GM18526 (cell line): ENCODE measurements around the gene HEATR5B.

Experiments used
- POLR2A ChIP-seq: IDR thresholded peaks from 3 replicates; pipeline ENCODE4 v1.6.1; 2011; ENCODE audit not compliant: insufficient read length; ENCODE audit errors: extremely low read depth

HEATR5B gene

DNA sequence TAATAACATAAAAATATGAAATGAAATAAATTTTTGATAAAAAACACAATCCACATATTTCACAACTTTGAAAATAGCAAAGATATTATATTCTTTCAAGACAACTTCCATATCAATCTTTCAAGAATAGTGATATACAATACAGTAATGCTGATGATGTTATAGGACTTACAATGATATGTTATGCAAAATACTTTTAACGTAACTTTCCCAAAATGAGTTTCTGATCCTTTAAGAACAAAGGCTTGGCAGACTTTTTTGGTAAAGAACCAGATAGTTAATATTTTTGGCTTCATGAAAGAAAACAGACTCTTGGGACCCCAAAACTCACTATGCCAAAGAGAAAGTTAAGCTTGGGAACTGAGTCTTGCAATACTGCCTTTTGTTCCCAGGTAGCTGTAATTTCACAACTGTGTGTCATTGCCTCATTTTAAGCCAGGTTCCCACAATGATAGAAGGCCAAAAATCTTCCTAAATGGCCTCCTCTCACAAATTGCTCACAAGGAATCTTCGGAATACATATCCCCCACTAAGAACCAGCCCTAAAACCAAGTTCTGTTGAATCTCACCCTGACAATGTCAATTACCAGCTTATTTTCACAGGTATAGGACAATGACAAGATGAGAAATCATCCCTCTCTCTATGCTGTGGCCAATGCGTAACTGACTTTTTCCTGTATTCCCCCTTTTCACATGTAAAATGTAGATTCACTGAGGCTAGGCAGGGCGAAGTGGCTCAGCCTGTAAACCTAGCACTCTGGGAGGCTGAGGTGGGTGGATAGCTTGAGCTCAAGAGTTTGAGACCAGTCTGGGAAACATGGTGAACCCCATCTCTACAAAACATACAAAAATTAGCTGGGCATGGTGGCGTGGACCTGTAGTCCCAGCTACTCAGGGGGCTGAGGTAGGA, 63.0 kb downstream of the HEATR5B start:
- TF ChIP-seq POLR2A: no peak

DNA sequence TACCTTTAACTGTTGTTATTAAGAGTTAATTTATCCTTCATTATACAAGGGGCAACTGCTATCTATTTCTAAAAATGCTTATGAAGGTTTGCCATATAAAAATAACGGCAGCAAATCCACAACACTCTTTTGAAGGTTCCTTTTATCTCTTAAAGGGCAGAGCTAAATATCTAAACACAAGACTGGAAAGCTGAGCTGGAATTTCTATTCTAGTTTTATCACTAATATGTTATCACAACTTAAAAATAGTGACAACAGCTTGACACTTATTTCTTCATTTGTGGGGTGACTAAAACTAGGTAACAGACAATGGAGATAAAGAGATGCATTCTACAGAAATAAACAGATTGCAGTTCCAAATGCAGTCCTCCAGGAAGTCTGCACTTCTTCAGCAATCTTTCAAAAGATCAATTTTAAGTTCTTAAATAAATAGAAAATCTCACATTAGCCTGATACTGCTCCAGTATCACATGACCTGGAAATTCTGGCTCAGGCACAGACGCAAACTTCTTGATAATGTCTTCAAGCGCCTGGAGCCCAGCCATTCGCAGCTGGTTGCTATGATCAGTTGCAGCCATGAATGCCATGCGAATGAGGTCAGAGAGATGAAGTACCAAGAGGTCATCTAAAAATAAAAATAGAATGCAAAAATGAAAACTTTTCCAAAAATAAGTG, 63.8 kb downstream of the HEATR5B start:
- TF ChIP-seq POLR2A: no peak

DNA sequence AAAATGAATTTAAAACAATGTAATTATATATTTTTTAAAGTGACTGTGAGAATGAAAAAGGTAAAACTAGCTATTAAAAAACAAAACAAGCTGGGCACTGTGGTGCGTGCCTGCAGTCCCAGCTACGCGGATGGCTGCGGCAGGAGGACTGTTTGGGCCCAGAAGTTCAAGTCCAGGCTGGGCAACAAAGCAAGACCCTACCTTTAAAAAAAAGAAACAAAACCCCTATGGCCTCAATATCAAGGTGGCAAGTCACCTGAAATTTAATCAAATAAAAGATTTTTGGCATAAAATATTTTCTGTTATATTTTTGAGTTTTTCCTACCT, 70.9 kb downstream of the HEATR5B start:
- TF ChIP-seq POLR2A: no peak

DNA sequence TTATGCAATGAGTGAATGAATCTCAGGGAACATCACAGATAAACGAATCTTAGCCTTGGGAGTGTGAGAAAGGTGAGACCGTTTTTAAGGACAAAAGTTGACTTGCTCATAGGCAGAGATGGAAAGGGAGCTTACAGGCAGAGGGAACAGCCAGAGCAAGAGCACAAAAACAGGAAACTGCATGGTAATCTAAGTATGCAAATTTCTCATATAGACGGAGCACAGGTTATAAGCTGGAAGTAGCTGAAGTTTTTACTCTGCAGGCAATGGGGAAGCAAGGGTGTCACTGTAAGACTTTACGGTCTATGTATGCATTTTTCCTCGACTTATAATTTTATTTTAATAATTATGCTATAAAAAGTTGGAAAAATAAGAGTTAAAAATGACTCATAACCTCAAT, 73.0 kb downstream of the HEATR5B start:
- no peak for TF ChIP-seq POLR2A

DNA sequence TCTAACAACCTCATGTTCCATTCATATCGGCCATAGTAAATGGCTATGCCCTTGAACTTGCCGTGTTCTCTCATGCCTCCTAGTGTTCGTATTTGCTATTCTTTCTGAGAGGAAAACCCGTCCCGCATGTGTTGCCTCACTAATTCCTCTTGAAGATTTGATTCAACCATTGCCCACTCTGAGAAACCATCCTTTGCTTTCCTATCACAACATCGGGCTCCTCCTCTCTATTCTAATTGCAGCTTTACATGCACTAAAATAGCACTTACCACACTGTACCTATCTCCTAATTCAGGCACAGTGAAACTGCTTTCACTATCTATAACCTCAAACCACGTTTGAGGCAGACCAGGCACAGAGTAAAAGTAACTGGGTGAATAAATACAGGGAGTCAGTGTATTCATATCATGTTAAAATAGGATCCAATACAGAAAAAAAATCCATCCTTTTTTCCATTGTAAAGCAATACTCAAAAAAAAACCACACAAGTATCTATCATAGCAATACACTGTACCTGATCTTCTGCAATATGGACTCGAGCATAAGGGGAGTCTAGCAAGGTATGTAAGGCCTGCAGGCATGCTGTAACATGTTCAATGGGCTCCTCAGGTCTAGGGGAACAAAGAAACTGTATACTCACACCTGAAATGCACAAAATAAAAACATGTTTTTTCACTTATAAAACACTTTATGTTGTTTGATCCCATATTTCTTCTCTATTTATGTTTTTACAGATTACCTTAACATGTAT, 78.9 kb downstream of the HEATR5B start:
- TF ChIP-seq POLR2A: no peak

DNA sequence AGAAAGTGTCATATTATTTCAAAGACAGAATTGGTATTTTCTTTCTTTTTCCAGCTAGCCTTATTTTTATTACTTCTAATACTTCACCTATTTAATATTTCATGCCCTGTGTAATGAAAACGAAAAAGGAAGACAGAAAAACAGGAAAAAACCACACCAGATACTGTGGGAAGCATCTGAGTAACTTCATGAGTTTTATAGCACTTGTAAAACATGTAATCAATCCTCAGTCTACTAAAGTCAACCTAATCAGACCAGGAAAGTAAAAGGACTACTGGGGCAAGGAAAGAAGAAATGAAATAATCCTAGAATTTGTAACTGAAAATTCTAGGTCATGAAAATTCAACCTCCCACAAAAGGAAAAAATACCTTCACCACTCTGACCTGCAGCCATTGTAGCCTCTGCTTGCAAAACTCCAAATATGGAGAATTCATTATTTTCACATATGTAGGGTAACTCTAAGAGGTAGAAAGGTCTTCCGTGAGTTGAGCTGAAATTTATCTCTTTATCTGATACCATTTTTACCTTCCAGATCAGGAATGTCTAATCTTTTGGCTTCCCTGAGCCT, 83.1 kb downstream of the HEATR5B start:
- TF ChIP-seq POLR2A: no peak

DNA sequence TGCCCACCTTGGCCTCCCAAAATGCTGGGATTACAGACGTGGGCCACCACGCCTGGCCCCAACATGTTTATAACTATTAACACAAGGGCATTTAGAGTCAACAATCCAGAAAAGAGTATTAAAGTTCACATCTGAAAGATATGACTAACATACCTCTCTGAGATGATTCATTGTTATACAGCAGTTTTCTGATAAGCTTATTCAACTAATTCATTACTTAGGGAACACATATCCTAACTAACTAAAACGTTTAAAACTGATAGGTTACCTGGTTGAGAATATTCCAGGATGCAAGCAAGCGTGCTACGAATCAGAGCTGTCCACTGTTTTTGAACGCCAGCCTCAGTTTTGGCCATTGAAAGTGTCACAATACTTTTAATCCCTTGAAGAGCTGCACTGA, 83.9 kb downstream of the HEATR5B start:
- no peak for TF ChIP-seq POLR2A

DNA sequence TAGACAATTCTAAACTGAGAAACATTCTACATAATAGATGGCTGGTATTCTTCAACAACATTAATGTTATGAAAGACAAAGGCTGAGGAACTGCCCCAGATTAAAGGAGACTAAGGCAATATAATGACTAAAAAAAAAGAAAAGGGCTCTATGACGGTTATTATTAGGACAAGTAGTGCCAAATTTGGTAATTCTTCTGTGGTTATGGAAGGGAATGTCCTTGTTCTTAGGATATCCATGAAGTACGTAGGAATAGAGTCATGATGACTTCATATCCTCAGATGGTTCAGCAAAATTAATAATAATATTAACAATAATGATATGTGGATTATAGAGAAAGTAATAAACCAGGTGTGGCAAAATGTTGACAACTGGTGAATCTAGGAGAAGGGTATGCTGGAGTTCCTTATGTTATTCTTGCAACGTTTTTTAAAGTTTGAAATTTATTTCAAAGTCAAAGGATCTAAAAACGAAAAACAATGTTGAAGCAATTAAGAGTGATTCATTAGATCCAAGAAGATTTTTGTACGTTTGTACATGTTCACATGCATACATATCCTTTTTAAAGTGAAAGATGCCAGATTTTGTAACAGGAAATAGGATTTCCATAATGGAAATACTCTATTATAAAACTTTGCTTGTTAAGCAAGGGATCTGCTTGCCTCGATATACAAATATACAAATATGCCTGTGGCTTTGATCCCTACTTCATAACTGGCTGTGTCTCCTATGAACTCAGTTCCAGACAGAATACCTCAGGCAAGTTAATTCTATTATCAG, 90.1 kb downstream of the HEATR5B start:
- no peak for TF ChIP-seq POLR2A

DNA sequence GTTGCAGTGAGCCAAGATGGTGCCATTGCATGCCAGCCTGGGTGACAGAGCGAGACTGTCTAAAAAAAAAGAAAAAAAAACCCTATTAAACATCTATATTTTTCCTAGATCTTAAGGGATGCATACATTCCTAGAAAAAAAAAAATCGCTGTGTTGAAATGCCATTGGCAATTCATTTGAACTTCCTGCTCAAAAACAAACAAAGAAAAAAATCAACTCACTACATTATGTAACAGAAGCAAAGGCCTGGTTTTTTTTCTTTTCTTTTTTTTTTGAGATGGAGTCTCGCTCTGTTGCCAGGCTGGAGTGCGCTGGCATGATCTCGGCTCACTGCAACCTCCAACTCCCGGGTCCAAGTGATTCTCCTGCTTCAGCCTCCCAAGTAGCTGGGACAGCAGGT, 96.2 kb downstream of the HEATR5B start:
- TF ChIP-seq POLR2A: no peak

DNA sequence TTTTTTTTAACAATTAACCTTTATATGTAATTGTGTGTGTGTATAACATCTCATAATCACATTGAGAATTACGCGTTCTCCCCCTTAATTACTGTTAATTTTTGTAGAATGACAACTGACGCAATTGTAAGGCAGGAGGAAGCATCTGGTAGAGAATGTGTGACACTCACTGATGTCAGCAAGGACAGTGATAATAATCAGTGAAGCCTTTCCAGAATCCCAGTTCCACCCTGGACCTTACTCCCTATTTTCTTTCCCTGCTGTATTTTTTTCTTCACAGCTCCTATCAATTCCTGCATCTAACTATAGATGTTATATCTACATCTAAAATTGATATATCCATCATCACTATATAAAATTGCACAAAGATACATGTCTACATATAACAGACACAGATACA, 101.7 kb downstream of the HEATR5B start:
- no peak for TF ChIP-seq POLR2A

DNA sequence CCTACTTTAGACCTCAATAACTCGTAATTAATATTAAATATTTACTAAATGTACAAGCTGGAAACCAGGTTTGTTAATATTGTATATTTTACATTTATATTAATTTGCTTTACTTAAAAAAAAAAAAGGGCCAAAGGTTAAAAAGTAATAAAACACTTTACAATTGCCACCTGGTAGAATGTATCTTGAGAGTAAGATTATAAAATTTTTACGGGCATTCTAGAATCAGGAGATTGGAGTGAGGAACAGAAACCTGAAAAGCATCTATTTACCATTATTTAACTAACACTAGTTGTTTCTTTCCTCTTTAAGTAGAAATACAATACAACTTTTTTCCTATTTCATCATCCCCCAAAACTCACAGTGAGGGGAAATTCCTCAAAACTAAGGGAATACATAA, 102.3 kb downstream of the HEATR5B start:
- TF ChIP-seq POLR2A: no peak

DNA sequence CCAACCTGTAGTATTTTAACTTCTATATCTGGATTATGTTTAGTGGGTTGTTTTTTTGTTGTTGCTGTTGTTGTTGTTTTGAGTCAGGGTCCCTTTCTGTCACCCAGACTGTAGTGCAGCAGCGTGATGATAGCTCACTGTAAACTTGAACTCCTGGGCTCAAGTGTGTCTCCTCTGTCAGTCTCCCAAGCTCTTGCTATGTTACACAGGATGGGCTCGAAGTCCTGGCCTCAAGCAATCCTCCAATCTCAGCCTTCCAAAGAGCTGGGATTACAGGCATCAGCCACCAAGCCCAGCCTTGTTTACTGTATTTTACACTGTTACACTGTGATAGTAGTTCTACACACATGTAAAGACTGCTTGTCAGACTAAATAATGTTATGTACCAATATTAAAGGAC, 108.1 kb downstream of the HEATR5B start:
- TF ChIP-seq POLR2A: no peak

DNA sequence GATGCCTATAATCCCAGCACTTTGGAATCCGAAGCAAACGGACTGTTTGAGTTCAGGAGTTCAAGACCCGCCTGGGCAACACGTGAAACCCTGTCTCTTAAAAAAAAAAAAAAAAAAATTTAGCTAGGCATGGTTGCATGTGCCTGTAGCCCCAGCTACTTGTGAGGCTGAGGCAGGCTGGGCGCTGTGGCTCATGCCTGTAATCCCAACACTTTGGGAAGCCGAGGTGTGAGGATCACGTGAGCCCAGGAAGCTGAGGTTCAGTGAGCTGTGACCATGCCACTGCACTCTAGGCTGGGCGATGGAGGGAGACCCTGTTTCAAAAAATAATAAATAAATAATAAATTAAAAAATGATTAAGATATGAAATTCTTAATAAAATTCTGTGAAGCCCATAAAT, 108.9 kb downstream of the HEATR5B start:
- TF ChIP-seq POLR2A: no peak

DNA sequence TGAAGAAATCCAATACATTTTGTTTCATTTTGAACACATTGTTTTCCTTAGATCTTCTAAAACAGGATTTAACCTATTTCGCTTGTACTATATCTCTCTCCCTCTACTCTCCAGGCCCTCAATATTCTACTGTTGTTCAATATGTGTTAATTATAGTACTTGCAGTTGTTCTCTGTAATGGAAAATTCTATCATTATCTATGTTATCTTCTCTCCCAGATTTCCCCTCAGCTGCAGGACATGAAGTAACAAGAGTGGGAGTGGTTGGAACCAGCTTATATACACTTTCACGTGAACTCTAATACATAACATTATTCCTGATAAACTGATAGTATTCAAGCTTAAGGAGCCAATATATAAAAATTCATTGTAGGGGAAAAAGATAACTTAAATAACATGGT, 110.9 kb downstream of the HEATR5B start:
- TF ChIP-seq POLR2A: no peak

DNA sequence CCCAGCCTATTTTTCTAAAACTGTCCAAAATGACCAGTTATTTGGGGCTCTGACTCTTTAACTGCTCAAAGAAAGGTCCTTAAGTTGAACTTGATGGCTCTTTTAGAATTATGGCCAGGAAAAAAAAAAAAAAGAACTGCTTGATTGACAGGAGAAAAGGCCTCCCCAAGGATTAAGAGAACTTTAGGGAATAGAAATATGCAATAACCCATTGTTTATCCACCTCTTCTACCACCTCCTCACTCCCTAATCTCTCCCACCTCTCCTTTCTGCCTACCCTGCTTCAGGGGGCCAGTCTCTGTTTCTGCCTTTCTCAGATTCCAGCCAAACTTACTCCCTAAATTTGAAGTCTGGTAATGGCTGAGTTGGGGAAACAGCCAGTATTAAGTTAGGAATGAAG, 112.2 kb downstream of the HEATR5B start:
- no peak for TF ChIP-seq POLR2A
